ENCODE measurements around the gene ARPC1A.

GRCh38 chr7:99331002-99331401 lies 5.3 kb downstream of the ARPC1A start:
- TF ChIP-seq EP300 (IDR thresholded peaks at IDR 0.05) (no peak), CTCF (IDR thresholded peaks at IDR 0.05) (no peak)
